ENCODE results near the gene OTUB2.

DNA sequence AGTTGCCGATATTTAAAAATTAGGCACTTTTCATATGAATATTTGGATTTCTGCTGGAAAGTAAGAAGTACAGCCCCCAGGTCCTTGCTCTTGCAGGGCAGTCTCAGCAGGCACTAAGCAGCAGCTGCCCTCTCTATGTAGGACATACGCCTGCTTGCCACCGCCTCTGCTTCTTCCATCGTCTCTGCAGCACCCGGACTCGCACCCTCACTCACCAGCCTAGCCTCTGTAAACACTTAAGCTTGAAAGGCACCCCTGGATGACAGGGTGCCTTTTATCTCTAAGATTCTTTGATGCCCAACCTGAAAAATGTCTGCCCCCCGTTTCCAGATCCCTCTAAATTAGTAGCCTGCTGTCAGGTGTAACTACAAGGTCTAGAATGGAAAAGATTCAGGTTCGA is 19.0 kb downstream of the OTUB2 start:
- TF ChIP-seq, protein P1, sequence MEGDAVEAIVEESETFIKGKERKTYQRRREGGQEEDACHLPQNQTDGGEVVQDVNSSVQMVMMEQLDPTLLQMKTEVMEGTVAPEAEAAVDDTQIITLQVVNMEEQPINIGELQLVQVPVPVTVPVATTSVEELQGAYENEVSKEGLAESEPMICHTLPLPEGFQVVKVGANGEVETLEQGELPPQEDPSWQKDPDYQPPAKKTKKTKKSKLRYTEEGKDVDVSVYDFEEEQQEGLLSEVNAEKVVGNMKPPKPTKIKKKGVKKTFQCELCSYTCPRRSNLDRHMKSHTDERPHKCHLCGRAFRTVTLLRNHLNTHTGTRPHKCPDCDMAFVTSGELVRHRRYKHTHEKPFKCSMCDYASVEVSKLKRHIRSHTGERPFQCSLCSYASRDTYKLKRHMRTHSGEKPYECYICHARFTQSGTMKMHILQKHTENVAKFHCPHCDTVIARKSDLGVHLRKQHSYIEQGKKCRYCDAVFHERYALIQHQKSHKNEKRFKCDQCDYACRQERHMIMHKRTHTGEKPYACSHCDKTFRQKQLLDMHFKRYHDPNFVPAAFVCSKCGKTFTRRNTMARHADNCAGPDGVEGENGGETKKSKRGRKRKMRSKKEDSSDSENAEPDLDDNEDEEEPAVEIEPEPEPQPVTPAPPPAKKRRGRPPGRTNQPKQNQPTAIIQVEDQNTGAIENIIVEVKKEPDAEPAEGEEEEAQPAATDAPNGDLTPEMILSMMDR (IDR thresholded peaks at IDR 0.05), result no peak
- TF ChIP-seq POLR2A (IDR thresholded peaks at IDR 0.05), result no peak

All from lower leg skin (tissue), 3 donors.